Adrenal gland (tissue), 12 donors: ENCODE measurements around the gene RNF181. TPM values are rescaled to one million over a fixed set of nuclear protein-coding genes. Genes with fewer than 3 reads are reported as not detected.
A peak's percentile ranks its signal among the peaks of the same experiment; 100 is the strongest.

ENCODE experiments used
- DNase-seq, 7 donors: peaks; one replicate each; pipeline ENCODE4 v3.0.0-alpha.2; 2019 to 2020
- H3K27ac ChIP-seq, 5 donors: fragments of 200-600 bp; sonication (generic) in 4 of 5; 1 replicate in 3 of 5; 2 replicates in 2 of 5; pipeline versions ENCODE4 v1.5.1 to v1.8.0; 2016 to 2020; ENCODE audit warnings: mild to moderate bottlenecking in 1 of 5
- H3K27me3 ChIP-seq: fragments of 200-600 bp; 2 replicates; pipeline ENCODE4 v1.8.0; 2021
- H3K36me3 ChIP-seq, 2 donors: fragments of 200-600 bp; replicated peaks in 1 of 2; 1 replicate in 1 of 2; 2 replicates in 1 of 2; pipeline versions ENCODE4 v1.5.1 to v1.8.0; 2018 to 2022
- H3K4me1 ChIP-seq, 2 donors: fragments of 200-600 bp; replicated peaks in 1 of 2; 1 replicate in 1 of 2; 2 replicates in 1 of 2; pipeline versions ENCODE4 v1.5.1 to v1.8.0; 2018 to 2021
- H3K4me3 ChIP-seq, 4 donors: fragments of 200-600 bp; sonication (generic) in 3 of 4; one replicate each; pipeline ENCODE4 v1.5.1; 2016 to 2018
- H3K9me3 ChIP-seq, 3 donors: fragments of 200-600 bp; sonication (generic) in 1 of 3; replicated peaks in 1 of 3; 1 replicate in 2 of 3; 2 replicates in 1 of 3; pipeline versions ENCODE4 v1.5.1 to v1.8.0; 2016 to 2021
- CTCF ChIP-seq, 6 experiments: fragments of 450-650 bp in 4 of 6; fragments of 200-600 bp in 2 of 6; sonication (generic) in 1 of 6; IDR thresholded peaks; 1 replicate in 5 of 6; 2 replicates in 1 of 6; pipeline versions ENCODE4 v1.5.1 to v1.8.0; 2016 to 2021; ENCODE audit warnings: antibody characterized with exemption in 6 of 6, mild to moderate bottlenecking in 2 of 6, moderate library complexity in 1 of 6
- POLR2A ChIP-seq, 2 donors: fragments of 450-650 bp; IDR thresholded peaks; one replicate each; pipeline ENCODE4 v1.6.1; 2017; ENCODE audit warnings: antibody characterized with exemption in 2 of 2, mild to moderate bottlenecking in 2 of 2, moderate library complexity in 1 of 2
- WGBS, 4 donors: extraction: QIAGEN DNeasy Blood & Tissue Kit in 2 of 4; methylation state at CpG; one replicate each; pipeline versions ENCODE4 v1.1.5 to v1.1.7; 2013 to 2017; 5-methylcytosine and 5-hydroxymethylcytosine counted together
- intact Hi-C, 2 donors: fragments of 100-400 bp; cut with DNase I; formaldehyde crosslinking; loops; one replicate each; pipeline versions ENCODE4 v1.14.1 to v1.15.0; 2022 to 2023
- polyA plus RNA-seq, 3 donors: library from polyadenylated mRNA; stranded (reverse); fragments of 200-250 nt in 2 of 3; fragments of 350-450 nt in 1 of 3; fragmentation: Illumina TruSeq in 1 of 3; extraction: RNeasy Lipid Tissue Mini Kit (QIAGEN cat#74804) in 1 of 3; gene quantifications; one replicate each; pipeline ENCODE4 v1.2.3, GENCODE V29; 2013 to 2014
- total RNA-seq, 9 donors: library from RNA; depleted of rRNA in 4 of 9; stranded (reverse); fragments of >200 nt in 4 of 9; fragments of 120-200 nt in 1 of 9; fragmentation: NEBNext Ultra II Directional in 1 of 9; extraction: Animal tissue kit (Norgen Biotek cat#: 25700) in 1 of 9; gene quantifications; one replicate each; pipeline versions ENCODE4 v1.1.0 to v1.2.4, GENCODE V29; 2013 to 2023
- donor health status: healthy with polysubstance abuse.
- donor health status: Bipolar disorder and iron deficiency.
- donor health status: DM: yes; HTN: yes; CAD: no.
- donor health status: DM: no; HTN: no; CAD: no.
- donor health status: DM: no; HTN: no; CAD: no.
- donor health status: DM: yes; HTN: yes; CAD: no.

Gene RNF181
- total and polyA plus RNA-seq, 12 donors = 93.8 to 295 (median 180) TPM

GRCh38 chr2:85547089-85547858 is 48.3 kb upstream of the RNF181 start:
- Histone ChIP-seq H3K4me1 (peaks cover 0 to 46% of the 10 kb centered on the region in 2 donors), H3K36me3 (peaks cover 0 to 65% of the 10 kb centered on the region in 2 donors), H3K27ac (peak overlapping the region in 2 of 5 donors; percentile 6 to 31), H3K27me3 (no peaks in the 10 kb centered on the region), H3K9me3 (no peaks in the 10 kb centered on the region), H3K4me3 (no peak overlapping the region)
- TF ChIP-seq CTCF (IDR thresholded peaks at IDR 0.05) = no peak
- no peak for TF ChIP-seq POLR2A (IDR thresholded peaks at IDR 0.05)
- 67 to 93% (median 86%) methylated on average over 1 of the region's 1 CpG for WGBS, 4 donors
- intact Hi-C loops = no loop called here
- DNase-seq = no peak

- Histone ChIP-seq H3K27me3 (no peaks in the 10 kb centered on the region), H3K4me3 (no peak overlapping the region), H3K36me3 (peaks cover 0 to 65% of the 10 kb centered on the region in 2 donors), H3K27ac (peak overlapping the region in 3 of 5 donors; percentile 6 to 31 (median 20)), H3K4me1 (peaks cover 0 to 38% of the 10 kb centered on the region in 2 donors), H3K9me3 (no peaks in the 10 kb centered on the region)
- WGBS, 4 donors = 55 to 65% (median 62%) methylated on average over 6 of the region's 6 CpGs
- intact Hi-C loops = no loop called here
- no peak for TF ChIP-seq POLR2A (IDR thresholded peaks at IDR 0.05)
- no peak for TF ChIP-seq CTCF (IDR thresholded peaks at IDR 0.05)
- no peak for DNase-seq
Measured at GRCh38 chr2:85547859-85548607, 47.5 kb upstream of the RNF181 start.

- no peak overlapping the region for H3K4me3 ChIP-seq
- H3K27me3 ChIP-seq = no peaks in the 10 kb centered on the region
- peaks cover 0 to 65% of the 10 kb centered on the region in 2 donors for H3K36me3 ChIP-seq
- 50 to 61% (median 56%) methylated on average over 2 of the region's 2 CpGs for WGBS, 4 donors
- TF ChIP-seq POLR2A (IDR thresholded peaks at IDR 0.05) (no peak), CTCF (IDR thresholded peaks at IDR 0.05) (no peak)
- H3K9me3 ChIP-seq = no peaks in the 10 kb centered on the region
- intact Hi-C loops = no loop called here
- peaks cover 0 to 34% of the 10 kb centered on the region in 2 donors for H3K4me1 ChIP-seq
- H3K27ac ChIP-seq = peak overlapping the region in 3 of 5 donors; percentile 6 to 20 (median 13)
- no peak for DNase-seq
Measured at GRCh38 chr2:85548608-85548900, 47.0 kb upstream of the RNF181 start.

GRCh38 chr2:85549095-85549494 is 46.5 kb upstream of the RNF181 start:
- H3K36me3 ChIP-seq = peaks cover 0 to 65% of the 10 kb centered on the region in 2 donors
- H3K4me1 ChIP-seq = peaks cover 0 to 32% of the 10 kb centered on the region in 2 donors
- TF ChIP-seq POLR2A (IDR thresholded peaks at IDR 0.05) = no peak
- TF ChIP-seq CTCF (IDR thresholded peaks at IDR 0.05) = no peak
- DNase-seq = no peak
- H3K27me3 ChIP-seq = no peaks in the 10 kb centered on the region
- WGBS, 4 donors = 86 to 93% (median 91%) methylated on average over 10 of the region's 10 CpGs
- no peak overlapping the region for H3K4me3 ChIP-seq
- intact Hi-C loops = no loop called here
- peak overlapping the region in 2 of 5 donors; percentile 13 to 16 for H3K27ac ChIP-seq
- H3K9me3 ChIP-seq = no peaks in the 10 kb centered on the region
